K562 (cell line): ENCODE data around the gene SLC10A3. TPM values are rescaled to one million over a fixed set of nuclear protein-coding genes. Genes with fewer than 3 reads are reported as not detected.

Experiments
- ATF7 ChIP-seq: fragments of 450-650 bp; IDR thresholded peaks from 2 replicates; pipeline ENCODE4 v1.7.1; 2014; ENCODE audit warnings: mild to moderate bottlenecking, moderate library complexity
- BRD9 ChIP-seq: fragments of 450-650 bp; IDR thresholded peaks from 2 replicates; pipeline ENCODE4 v1.6.1; 2018; ENCODE audit warnings: low read depth; ENCODE audit not compliant: partially characterized antibody
- CSDE1 ChIP-seq, 2 experiments: fragments of 450-650 bp; IDR thresholded peaks; 2 replicates each; pipeline ENCODE4 v1.6.1; 2016; ENCODE audit warnings: mild to moderate bottlenecking in 1 of 2
- ELF2 ChIP-seq: fragments of 250-450 bp; sonication (Bioruptor Pico); IDR thresholded peaks from 2 replicates; pipeline ENCODE4 v1.5.0; 2021; ENCODE audit warnings: mild to moderate bottlenecking
- FIP1L1 ChIP-seq: fragments of 200-400 bp; formaldehyde crosslinking; IDR thresholded peaks from 2 replicates; pipeline ENCODE4 v1.6.1; 2018; ENCODE audit warnings: mild to moderate bottlenecking, low read depth, low read length; ENCODE audit not compliant: poor library complexity, severe bottlenecking
- FOXA3 ChIP-seq, 2 experiments: fragments of 450-650 bp in 1 of 2; sonication (generic) in 1 of 2; formaldehyde crosslinking; IDR thresholded peaks in 1 of 2; conservative IDR thresholded peaks in 1 of 2; 2 replicates each; pipeline versions ENCODE4 v1.4.0 to v1.8.0; 2020 to 2022; ENCODE audit warnings: mild to moderate bottlenecking in 2 of 2, missing genetic modification reagents in 1 of 2
- FOXM1 ChIP-seq, 2 experiments: fragments of 450-650 bp in 1 of 2; sonication (generic) in 1 of 2; formaldehyde crosslinking in 1 of 2; IDR thresholded peaks; 2 replicates each; pipeline versions ENCODE4 v1.6.1 to v1.9.0; 2017 to 2022; ENCODE audit warnings: low read depth in 2 of 2, mild to moderate bottlenecking in 2 of 2, missing genetic modification reagents in 1 of 2, moderate library complexity in 1 of 2
- GTF2A2 ChIP-seq: IDR thresholded peaks from 2 replicates; pipeline ENCODE4 v1.6.1; 2016; ENCODE audit warnings: mild to moderate bottlenecking, missing genetic modification characterization, missing compliant biosample characterization
- HCFC1 ChIP-seq: IDR thresholded peaks from 2 replicates; pipeline ENCODE4 v1.6.1; 2012; ENCODE audit warnings: low read depth, low read length, improper control_type of control experiment
- HDAC1 ChIP-seq, 2 experiments: fragments of 450-650 bp; IDR thresholded peaks; 2 replicates each; pipeline ENCODE4 v1.6.1; 2016 to 2017; ENCODE audit warnings: inconsistent platforms in 1 of 2, mild to moderate bottlenecking in 1 of 2, moderate library complexity in 1 of 2
- KDM5B ChIP-seq: fragments of 200-600 bp; sonication (generic); IDR thresholded peaks from 2 replicates; pipeline ENCODE4 v1.6.1; 2012; ENCODE audit warnings: low read depth, mild to moderate bottlenecking, moderate library complexity, low read length, control low read depth, inconsistent platforms; ENCODE audit not compliant: insufficient replicate concordance
- LCOR ChIP-seq: sonication (generic); formaldehyde crosslinking; IDR thresholded peaks from 2 replicates; pipeline ENCODE4 v1.8.0; 2022; ENCODE audit warnings: mild to moderate bottlenecking, missing genetic modification reagents
- MAFF ChIP-seq: IDR thresholded peaks from 2 replicates; pipeline ENCODE4 v1.6.1; 2012; ENCODE audit warnings: low read length, improper control_type of control experiment
- MTA3 ChIP-seq: fragments of 450-650 bp; formaldehyde crosslinking; IDR thresholded peaks from 2 replicates; pipeline ENCODE4 v1.6.1; 2017; ENCODE audit warnings: mild to moderate bottlenecking, borderline replicate concordance
- NFIC ChIP-seq: fragments of 450-650 bp; IDR thresholded peaks from 2 replicates; pipeline ENCODE4 v1.6.1; 2017; ENCODE audit warnings: mild to moderate bottlenecking, inconsistent platforms
- NFIX ChIP-seq: fragments of 250-450 bp; sonication (Bioruptor Pico); IDR thresholded peaks from 2 replicates; pipeline ENCODE4 v1.4.0; 2020; ENCODE audit warnings: low read depth, mild to moderate bottlenecking, moderate library complexity
- NR2C1 ChIP-seq, 2 experiments: fragments of 450-650 bp; IDR thresholded peaks; 2 replicates each; pipeline ENCODE4 v1.6.1; 2017; ENCODE audit warnings: mild to moderate bottlenecking in 2 of 2, antibody characterized with exemption in 1 of 2, inconsistent platforms in 1 of 2, missing compliant biosample characterization in 1 of 2, missing genetic modification characterization in 1 of 2
- PTBP1 ChIP-seq: fragments of 200-400 bp; formaldehyde crosslinking; IDR thresholded peaks from 2 replicates; pipeline ENCODE4 v1.6.1; 2017; ENCODE audit warnings: low read depth, low read length
- RBBP5 ChIP-seq: fragments of 200-600 bp; sonication (generic); IDR thresholded peaks from 2 replicates; pipeline ENCODE4 v1.6.1; 2012; ENCODE audit warnings: borderline replicate concordance, mild to moderate bottlenecking, low read length, control low read depth, inconsistent platforms; ENCODE audit not compliant: insufficient read depth, poor library complexity, severe bottlenecking
- SMARCA4 ChIP-seq: fragments of 450-650 bp; IDR thresholded peaks from 2 replicates; pipeline ENCODE4 v1.6.1; 2016
- WHSC1 ChIP-seq: IDR thresholded peaks from one replicate; pipeline ENCODE4 v1.6.1; 2012; ENCODE audit warnings: low read length, control low read depth, inconsistent platforms
- ZNF197 ChIP-seq: fragments of 200-800 bp; sonication (Bioruptor generic); IDR thresholded peaks from 2 replicates; pipeline ENCODE4 v1.6.1; 2016; ENCODE audit warnings: low read depth, missing genetic modification characterization, missing compliant biosample characterization
- ZNF316 ChIP-seq: fragments of 450-650 bp; IDR thresholded peaks from 2 replicates; pipeline ENCODE4 v1.6.1; 2016
- ZNF551 ChIP-seq: fragments of 250-450 bp; sonication (Bioruptor Pico); IDR thresholded peaks from 2 replicates; pipeline ENCODE4 v1.5.0; 2021; ENCODE audit warnings: mild to moderate bottlenecking, moderate library complexity
- ZSCAN29 ChIP-seq: fragments of 450-650 bp; IDR thresholded peaks from 2 replicates; pipeline ENCODE4 v1.6.1; 2017
- polyA plus RNA-seq, 8 experiments: library from polyadenylated mRNA; depleted of rRNA in 4 of 8; stranded (reverse) in 5 of 8; unstranded in 3 of 8; fragments of >200 nt; fragmentation: Nextera tagmentation in 2 of 8; fragmentation: Illumina TruSeq in 1 of 8; extraction: Ambion mirVana in 2 of 8; extraction: Trizol in 1 of 8; gene quantifications; 2 replicates each; pipeline versions ENCODE4 v1.2.1 to v1.2.3, GENCODE V29; 2011 to 2014; ENCODE audit warnings: inconsistent platforms in 1 of 8, missing spikeins in 1 of 8
- total RNA-seq, 7 experiments: library from RNA; depleted of rRNA in 6 of 7; stranded (reverse); fragments of >200 nt in 6 of 7; fragmentation: Illumina TruSeq in 2 of 7; extraction: Trizol in 2 of 7; gene quantifications; 2 replicates each; pipeline versions ENCODE4 v1.2.1 to v1.2.3, GENCODE V29; 2011 to 2021; ENCODE audit warnings: low replicate concordance in 1 of 7
- TF ChIP-seq, protein P1 (sequence below): fragments of 450-650 bp; IDR thresholded peaks from 2 replicates; pipeline ENCODE4 v1.6.1; 2017; ENCODE audit warnings: antibody characterized with exemption, mild to moderate bottlenecking

Gene SLC10A3
- total and polyA plus RNA-seq, 9 of the 15 experiments (the other 6 are each of a cell fraction or from before 2014, with no cell fraction given): 5.2 to 30.6 (median 16.7) TPM

DNA sequence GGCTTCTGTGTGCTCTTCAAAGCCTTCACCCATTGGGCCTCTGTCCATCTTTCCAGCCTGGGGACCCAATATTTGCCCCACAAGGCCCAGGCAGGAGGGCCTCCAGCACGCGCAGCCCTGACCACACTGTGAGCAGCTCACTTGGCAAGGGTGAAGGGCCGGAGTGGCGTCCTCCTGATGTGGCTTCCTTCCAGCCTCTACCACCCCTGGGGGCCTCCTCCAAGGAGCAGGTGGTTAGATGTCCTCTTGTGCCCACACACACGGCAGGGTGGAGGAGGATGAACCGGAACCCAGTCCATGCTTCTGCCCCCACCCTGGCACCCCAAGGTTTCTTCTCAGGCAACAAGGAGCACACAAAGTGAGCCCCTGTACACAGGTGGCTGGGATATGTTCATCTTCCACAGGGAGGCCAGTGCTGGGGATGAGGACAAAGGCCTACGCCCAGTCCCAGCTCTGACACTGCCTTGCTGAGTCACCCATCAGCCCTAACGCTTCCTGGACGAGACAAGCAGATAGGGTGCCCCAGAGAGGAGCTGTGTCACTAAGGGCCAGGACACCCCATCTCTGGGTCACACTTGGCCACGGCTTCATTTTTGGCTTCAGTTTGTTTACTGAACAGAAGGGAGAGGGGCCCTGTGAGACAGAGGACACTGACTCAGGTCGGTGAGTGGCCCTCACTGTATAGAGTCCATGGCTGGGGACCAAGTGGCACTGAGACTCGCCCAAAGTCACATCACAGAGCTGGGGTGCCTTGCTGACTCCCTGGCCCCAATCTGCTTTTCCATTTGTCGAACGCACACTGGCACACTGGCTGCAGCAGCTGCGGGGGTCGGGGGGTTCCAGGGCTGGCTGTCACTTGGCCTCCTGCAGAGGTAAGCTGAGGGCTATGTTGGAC, 5.9 kb downstream of the SLC10A3 start (continued):
- TF ChIP-seq FOXM1 (IDR thresholded peaks at IDR 0.05; ENCODE audit: low read depth) (no peak), FOXM1 (CRISPR knock-in tag; IDR thresholded peaks at IDR 0.05; ENCODE audit: low read depth) (no peak), ATF7 (peak; percentile 50; the same call in 1 of the 2 replicates), BRD9 (no peak), FOXA3 (CRISPR knock-in tag; conservative IDR thresholded peaks at IDR 0.05 in 1 of 2, IDR thresholded peaks at IDR 0.05 in 1 of 2) (0 out of 4 replicates have a peak, but pooled peaks of 1 of the 2 experiments have one; percentile 31), HDAC1 (IDR thresholded peaks at IDR 0.05) (peak in 1 of 2 experiments; percentile 59; a peak in 1 of 4 replicates), ZNF316 (peak; percentile 93), RBBP5 (no peak), ZNF551 (CRISPR knock-in tag) (no peak), NFIX (CRISPR knock-in tag) (no peak), NFIC (0 out of 2 replicates have a peak, but pooled peaks have one; percentile 28), LCOR (CRISPR knock-in tag) (peak; percentile 65), HCFC1 (0 out of 2 replicates have a peak, but pooled peaks have one; percentile 15), NR2C1 (IDR thresholded peaks at IDR 0.05) (no peak), NR2C1 (tag; IDR thresholded peaks at IDR 0.05) (no peak), GTF2A2 (no peak), MAFF (peak; percentile 85), SMARCA4 (peak; percentile 64), WHSC1 (no peak), MTA3 (peak; percentile 86; the same call in 1 of the 2 replicates), CSDE1 (IDR thresholded peaks at IDR 0.05) (no peak), ZSCAN29 (no peak), KDM5B (no peak), ELF2 (no peak), PTBP1 (no peak), ZNF197 (CRISPR knock-in tag) (no peak), FIP1L1 (no peak)
- TF ChIP-seq, protein P1, sequence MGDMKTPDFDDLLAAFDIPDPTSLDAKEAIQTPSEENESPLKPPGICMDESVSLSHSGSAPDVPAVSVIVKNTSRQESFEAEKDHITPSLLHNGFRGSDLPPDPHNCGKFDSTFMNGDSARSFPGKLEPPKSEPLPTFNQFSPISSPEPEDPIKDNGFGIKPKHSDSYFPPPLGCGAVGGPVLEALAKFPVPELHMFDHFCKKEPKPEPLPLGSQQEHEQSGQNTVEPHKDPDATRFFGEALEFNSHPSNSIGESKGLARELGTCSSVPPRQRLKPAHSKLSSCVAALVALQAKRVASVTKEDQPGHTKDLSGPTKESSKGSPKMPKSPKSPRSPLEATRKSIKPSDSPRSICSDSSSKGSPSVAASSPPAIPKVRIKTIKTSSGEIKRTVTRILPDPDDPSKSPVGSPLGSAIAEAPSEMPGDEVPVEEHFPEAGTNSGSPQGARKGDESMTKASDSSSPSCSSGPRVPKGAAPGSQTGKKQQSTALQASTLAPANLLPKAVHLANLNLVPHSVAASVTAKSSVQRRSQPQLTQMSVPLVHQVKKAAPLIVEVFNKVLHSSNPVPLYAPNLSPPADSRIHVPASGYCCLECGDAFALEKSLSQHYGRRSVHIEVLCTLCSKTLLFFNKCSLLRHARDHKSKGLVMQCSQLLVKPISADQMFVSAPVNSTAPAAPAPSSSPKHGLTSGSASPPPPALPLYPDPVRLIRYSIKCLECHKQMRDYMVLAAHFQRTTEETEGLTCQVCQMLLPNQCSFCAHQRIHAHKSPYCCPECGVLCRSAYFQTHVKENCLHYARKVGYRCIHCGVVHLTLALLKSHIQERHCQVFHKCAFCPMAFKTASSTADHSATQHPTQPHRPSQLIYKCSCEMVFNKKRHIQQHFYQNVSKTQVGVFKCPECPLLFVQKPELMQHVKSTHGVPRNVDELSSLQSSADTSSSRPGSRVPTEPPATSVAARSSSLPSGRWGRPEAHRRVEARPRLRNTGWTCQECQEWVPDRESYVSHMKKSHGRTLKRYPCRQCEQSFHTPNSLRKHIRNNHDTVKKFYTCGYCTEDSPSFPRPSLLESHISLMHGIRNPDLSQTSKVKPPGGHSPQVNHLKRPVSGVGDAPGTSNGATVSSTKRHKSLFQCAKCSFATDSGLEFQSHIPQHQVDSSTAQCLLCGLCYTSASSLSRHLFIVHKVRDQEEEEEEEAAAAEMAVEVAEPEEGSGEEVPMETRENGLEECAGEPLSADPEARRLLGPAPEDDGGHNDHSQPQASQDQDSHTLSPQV: peak; percentile 94
